ENCODE data around the gene TRIM17. TPM values are rescaled to one million over a fixed set of nuclear protein-coding genes. Genes with fewer than 3 reads are reported as not detected.

Gene TRIM17
- total RNA-seq, 1 experiment from 2014 or later = not detected

- Histone ChIP-seq H3K27me3 (ENCODE audit: low read length) (peaks cover 14% of the 10 kb centered on the region; the same call in 1 of the 2 replicates), H3K4me3 (ENCODE audit: low read length) (no peak overlapping the region), H3K9me2 (replicated peaks; ENCODE audit: low read length) (no peaks in the 10 kb centered on the region), H2AFZ (ENCODE audit: low read length) (no peak overlapping the region), H3K27ac (ENCODE audit: low read length) (no peak overlapping the region), H3F3A (ENCODE audit: low read length, unreplicated experiment) (no peaks in the 10 kb centered on the region), H3K36me3 (ENCODE audit: low read depth, low read length) (no peaks in the 10 kb centered on the region), H3K4me2 (ENCODE audit: low read length) (no peak overlapping the region), H3K4me1 (ENCODE audit: insufficient read depth, low read length) (no peaks in the 10 kb centered on the region), H4K20me1 (ENCODE audit: low read length) (no peaks in the 10 kb centered on the region), H3K9ac (ENCODE audit: low read length) (no peak overlapping the region), H3K79me2 (ENCODE audit: low read length) (no peaks in the 10 kb centered on the region), H3K9me3 (ENCODE audit: low read length) (no peaks in the 10 kb centered on the region)
- ChIA-PET POLR2A (ENCODE audit: unreplicated experiment) (no interaction called here), CTCF (interaction anchor here (0.5 kb wide), 1 partner anchor 199 kb away, joined by 3 read pairs; no protein-coding TSS in a partner anchor)
- ATAC-seq (no peak), DNase-seq (no peak)
- TF ChIP-seq EZH2phosphoT487 (IDR thresholded peaks at IDR 0.05; ENCODE audit: borderline replicate concordance, low read length) (no peak), CTCF (conservative IDR thresholded peaks at IDR 0.05; ENCODE audit: low read depth, low read length) (no peak), EZH2 (IDR thresholded peaks at IDR 0.05; ENCODE audit: low read length, unreplicated experiment) (no peak)
- intact Hi-C loops (cut with micrococcal nuclease) = no loop called here
- BruUV-seq (replicated peaks) = no TSS peak
Measured at GRCh38 chr1:228465141-228465540, 48.5 kb upstream of the TRIM17 start.

GRCh38 chr1:228464487-228464983, 47.9 kb upstream of the TRIM17 start:
- H3K36me3 ChIP-seq (ENCODE audit: low read depth, low read length) = no peaks in the 10 kb centered on the region
- ATAC-seq = no peak
- H3K27me3 ChIP-seq (ENCODE audit: low read length) = peaks cover 14% of the 10 kb centered on the region; the same call in 1 of the 2 replicates
- DNase-seq = no peak
- peaks cover 3% of the 10 kb centered on the region; the same call in 1 of the 2 replicates for H3K4me1 ChIP-seq (ENCODE audit: insufficient read depth, low read length)
- no peaks in the 10 kb centered on the region for H3K9me3 ChIP-seq (ENCODE audit: low read length)
- no TSS peak for BruUV-seq (replicated peaks)
- H4K20me1 ChIP-seq (ENCODE audit: low read length) = no peaks in the 10 kb centered on the region
- intact Hi-C loops (cut with micrococcal nuclease) = no loop called here
- H2AFZ ChIP-seq (ENCODE audit: low read length) = no peak overlapping the region
- ChIA-PET POLR2A (ENCODE audit: unreplicated experiment) (no interaction called here), CTCF (no interaction called here)
- H3F3A ChIP-seq (ENCODE audit: low read length, unreplicated experiment) = no peaks in the 10 kb centered on the region
- no peaks in the 10 kb centered on the region for H3K9me2 ChIP-seq (replicated peaks; ENCODE audit: low read length)
- H3K27ac ChIP-seq (ENCODE audit: low read length) = no peak overlapping the region
- no peaks in the 10 kb centered on the region for H3K79me2 ChIP-seq (ENCODE audit: low read length)
- TF ChIP-seq EZH2 (IDR thresholded peaks at IDR 0.05; ENCODE audit: low read length, unreplicated experiment) (no peak), EZH2phosphoT487 (IDR thresholded peaks at IDR 0.05; ENCODE audit: borderline replicate concordance, low read length) (no peak), CTCF (conservative IDR thresholded peaks at IDR 0.05; ENCODE audit: low read depth, low read length) (no peak)
- no peak overlapping the region for H3K9ac ChIP-seq (ENCODE audit: low read length)
- no peak overlapping the region for H3K4me2 ChIP-seq (ENCODE audit: low read length)
- no peak overlapping the region for H3K4me3 ChIP-seq (ENCODE audit: low read length)

- intact Hi-C loops (cut with micrococcal nuclease) = no loop called here
- CTCF ChIA-PET = no interaction called here
- Histone ChIP-seq H3K4me1 (ENCODE audit: insufficient read depth, low read length) (peaks cover 5% of the 10 kb centered on the region; the same call in 1 of the 2 replicates), H3K9ac (ENCODE audit: low read length) (no peak overlapping the region), H3F3A (ENCODE audit: low read length, unreplicated experiment) (no peaks in the 10 kb centered on the region), H3K4me2 (ENCODE audit: low read length) (peak overlapping the region; percentile 80), H3K9me3 (ENCODE audit: low read length) (no peaks in the 10 kb centered on the region), H3K79me2 (ENCODE audit: low read length) (no peaks in the 10 kb centered on the region), H3K9me2 (replicated peaks; ENCODE audit: low read length) (no peaks in the 10 kb centered on the region), H3K27me3 (ENCODE audit: low read length) (peaks cover 14% of the 10 kb centered on the region; the same call in 1 of the 2 replicates), H3K36me3 (ENCODE audit: low read depth, low read length) (no peaks in the 10 kb centered on the region), H4K20me1 (ENCODE audit: low read length) (no peaks in the 10 kb centered on the region), H3K4me3 (ENCODE audit: low read length) (peak overlapping the region; percentile 61), H2AFZ (ENCODE audit: low read length) (peak overlapping the region; percentile 70), H3K27ac (ENCODE audit: low read length) (no peak overlapping the region)
- POLR2A ChIA-PET (ENCODE audit: unreplicated experiment) = no interaction called here
- no TSS peak for BruUV-seq (replicated peaks)
- DNase-seq = no peak
- ATAC-seq = peak; percentile 29
- TF ChIP-seq EZH2 (IDR thresholded peaks at IDR 0.05; ENCODE audit: low read length, unreplicated experiment) = no peak
- peak; percentile 29; the same call in 1 of the 2 replicates for TF ChIP-seq CTCF (conservative IDR thresholded peaks at IDR 0.05; ENCODE audit: low read depth, low read length)
- no peak for TF ChIP-seq EZH2phosphoT487 (IDR thresholded peaks at IDR 0.05; ENCODE audit: borderline replicate concordance, low read length)
Measured at GRCh38 chr1:228463559-228464455, 47.1 kb upstream of the TRIM17 start.

Data from PC-3 (cell line).